Measurements from ENCODE around the gene ABHD11. TPM values are rescaled to one million over a fixed set of nuclear protein-coding genes. Genes with fewer than 3 reads are reported as not detected.
"Not testable (repeated sequence)": the region's sequence is repeated elsewhere in the genome, so short reads cannot be mapped to it uniquely, and the experiment has no call there.

ABHD11 gene
- total RNA-seq, 1 experiment from 2014 or later, result 11.8 TPM

DNA sequence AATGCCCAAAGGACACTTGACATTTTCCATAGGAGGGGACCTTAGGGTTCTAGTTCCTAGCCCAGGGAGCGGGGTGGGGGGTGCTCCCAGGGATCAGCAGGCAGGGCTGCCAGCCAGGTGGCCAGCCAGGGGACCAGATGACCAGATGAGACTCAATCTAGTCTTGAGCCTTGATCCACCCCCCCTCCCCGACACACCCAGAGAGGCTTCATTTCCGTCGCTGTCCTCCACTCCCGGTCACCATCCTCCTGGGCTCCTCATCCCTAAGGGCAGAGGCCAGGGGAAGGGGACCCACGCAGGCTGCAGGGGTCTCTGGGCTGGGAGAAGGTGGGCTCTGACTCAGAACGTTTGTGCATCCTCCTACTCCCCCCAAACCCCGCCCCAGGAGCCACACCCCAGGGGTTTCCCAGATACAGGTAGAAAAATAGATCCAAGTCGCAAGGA lies 20.1 kb downstream of the ABHD11 start:
- H3K4me1 ChIP-seq, result peaks cover 39% of the 10 kb centered on the region
- no peak overlapping the region for H3K27ac ChIP-seq
- H3K36me3 ChIP-seq, result no peaks in the 10 kb centered on the region

DNA sequence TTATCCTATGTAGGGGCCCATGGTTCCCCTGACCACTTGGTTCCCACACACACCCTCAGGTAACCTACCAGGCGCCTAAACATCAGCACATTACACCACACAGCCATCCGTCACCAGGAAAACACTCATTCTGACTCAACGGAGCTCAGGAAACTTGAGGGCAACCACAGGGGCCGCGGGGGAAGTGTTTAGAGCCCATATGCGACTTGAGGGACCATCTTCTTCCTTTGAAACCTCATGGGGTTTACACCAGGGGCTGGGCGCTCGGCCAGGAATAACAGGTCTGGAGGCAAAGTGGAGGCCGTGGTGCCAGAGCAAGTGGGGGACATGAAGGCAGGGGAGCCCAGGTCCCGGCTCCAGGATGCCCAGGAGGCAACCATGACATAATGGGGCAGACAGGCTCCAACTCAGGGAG lies 20.6 kb downstream of the ABHD11 start:
- Histone ChIP-seq H3K4me3 (no peak overlapping the region), H3K4me1 (peaks cover 39% of the 10 kb centered on the region), H3K9me3 (replicated peaks) (no peaks in the 10 kb centered on the region), H3K36me3 (no peaks in the 10 kb centered on the region), H3K27ac (no peak overlapping the region), H3K27me3 (no peaks in the 10 kb centered on the region)
- peak in 1 of 2 experiments; percentile 31 for DNase-seq

More for the DNA sequence above, 20.1 kb downstream of the ABHD11 start:
- no peaks in the 10 kb centered on the region for H3K27me3 ChIP-seq
- no peak for DNase-seq
- H3K4me3 ChIP-seq, result peak overlapping the region; percentile 88
- H3K9me3 ChIP-seq (replicated peaks), result no peaks in the 10 kb centered on the region

DNA sequence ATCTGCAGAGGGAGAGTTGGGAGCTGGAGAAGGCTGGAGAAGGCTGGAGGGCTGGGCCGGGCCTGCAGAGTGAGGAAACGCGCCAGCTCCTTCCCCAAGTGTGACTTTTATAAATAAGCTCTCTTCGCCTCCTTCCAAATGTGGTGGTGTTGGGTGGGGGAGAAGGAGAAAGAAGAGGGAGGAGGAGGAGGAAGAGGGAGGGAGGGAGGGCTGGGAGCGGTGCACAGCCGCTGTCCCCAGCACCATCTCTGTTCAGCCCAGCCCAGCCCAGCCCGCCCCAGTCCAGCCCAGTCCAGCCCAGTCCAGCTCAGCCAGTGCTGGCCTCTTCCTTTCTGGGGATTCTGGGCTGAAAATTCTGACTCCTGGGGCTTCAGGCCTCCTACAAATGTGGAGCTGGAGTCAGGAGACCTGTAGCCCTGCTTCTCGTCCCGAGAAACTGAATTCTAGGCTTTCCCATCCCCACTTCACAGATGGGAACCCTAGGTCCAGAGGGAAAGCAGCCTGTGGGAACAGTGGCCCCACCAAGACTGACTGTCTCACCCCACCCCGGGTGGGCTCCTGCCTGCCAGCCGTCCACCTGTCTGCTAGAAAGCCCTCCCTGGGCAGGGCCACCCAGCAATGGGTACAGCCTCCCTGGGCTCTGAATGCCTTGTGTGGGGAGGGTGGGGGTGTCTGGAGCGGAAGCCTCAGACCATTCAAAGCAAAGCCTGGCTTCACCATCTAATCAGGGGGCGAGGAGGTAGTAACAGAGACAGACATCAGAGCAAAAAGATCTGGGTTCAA lies 21.4 kb downstream of the ABHD11 start:
- Histone ChIP-seq H3K4me3 (no peak overlapping the region), H3K27me3 (no peaks in the 10 kb centered on the region), H3K27ac (no peak overlapping the region), H3K36me3 (no peaks in the 10 kb centered on the region), H3K9me3 (replicated peaks) (no peaks in the 10 kb centered on the region), H3K4me1 (peaks cover 39% of the 10 kb centered on the region)
- DNase-seq, result no peak

DNA sequence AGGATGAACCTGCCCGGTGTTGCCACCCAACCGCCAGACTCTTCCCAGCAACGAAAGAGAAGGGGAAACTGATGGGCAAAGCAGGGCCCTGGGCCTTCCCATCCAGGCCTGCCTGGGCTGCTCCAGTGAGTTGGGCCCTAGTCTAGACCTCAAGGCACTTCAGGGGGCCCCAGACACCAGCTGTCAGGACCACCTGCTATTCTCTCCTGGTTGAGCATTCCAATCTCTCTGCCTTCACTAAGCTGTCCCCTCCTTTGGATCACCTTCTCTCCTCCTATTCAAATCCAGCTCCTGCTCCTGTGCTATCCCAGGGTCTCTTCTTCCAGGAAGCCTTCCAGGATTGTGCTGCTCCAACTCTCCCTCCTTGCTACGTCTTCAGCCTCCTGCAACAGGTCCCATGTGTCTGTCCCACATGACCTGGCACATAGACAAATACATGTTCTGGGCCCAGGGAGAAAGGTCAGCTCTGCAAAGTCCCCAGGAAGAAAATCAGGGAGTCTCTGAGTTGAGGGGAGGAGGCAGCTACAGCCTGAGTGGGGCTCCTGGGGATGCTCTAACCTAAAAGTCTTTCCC lies 22.2 kb downstream of the ABHD11 start:
- no peak overlapping the region for H3K4me3 ChIP-seq
- DNase-seq, result peak; percentile 56 to 63
- no peaks in the 10 kb centered on the region for H3K27me3 ChIP-seq
- no peaks in the 10 kb centered on the region for H3K36me3 ChIP-seq
- peak overlapping the region; percentile 54 for H3K27ac ChIP-seq
- H3K4me1 ChIP-seq, result peaks cover 39% of the 10 kb centered on the region
- no peaks in the 10 kb centered on the region for H3K9me3 ChIP-seq (replicated peaks)

DNA sequence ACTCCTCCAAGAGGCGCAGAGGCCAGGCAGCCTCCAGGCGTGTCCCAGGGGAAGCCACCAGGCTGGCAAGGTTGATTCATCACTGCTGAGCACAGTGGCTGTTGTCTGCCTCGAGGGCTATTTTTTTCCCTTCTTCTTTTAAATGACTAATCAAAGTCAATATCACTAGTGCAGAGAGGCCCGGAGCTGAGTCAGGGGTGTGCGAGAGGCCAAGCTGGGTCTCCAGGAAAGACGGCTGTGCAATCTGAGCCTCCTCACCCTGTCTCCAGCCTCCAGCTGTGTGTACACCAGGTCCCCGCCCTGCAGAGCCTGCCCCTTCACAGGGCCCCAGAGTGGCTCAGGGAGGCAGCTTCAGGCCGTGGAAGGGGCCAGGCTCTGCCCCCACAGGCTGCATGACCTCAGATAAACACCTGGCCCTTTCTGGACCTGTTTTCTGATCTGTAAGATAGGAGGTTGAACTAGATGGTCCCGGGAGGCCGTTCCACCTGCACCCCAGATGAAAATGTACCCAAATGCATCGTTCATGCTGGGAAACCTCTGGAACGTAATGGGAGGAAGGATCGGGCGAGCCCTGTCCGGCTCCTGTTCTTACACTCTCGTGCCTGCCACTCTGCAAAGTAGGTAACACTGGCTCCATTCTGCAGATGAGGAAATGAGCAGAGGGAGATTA lies 22.8 kb downstream of the ABHD11 start:
- Histone ChIP-seq H3K4me3 (no peak overlapping the region), H3K4me1 (peaks cover 34% of the 10 kb centered on the region), H3K36me3 (no peaks in the 10 kb centered on the region), H3K27ac (peak overlapping the region; percentile 54), H3K9me3 (replicated peaks) (no peaks in the 10 kb centered on the region), H3K27me3 (no peaks in the 10 kb centered on the region)
- peak; percentile 95 to 96 for DNase-seq

DNA sequence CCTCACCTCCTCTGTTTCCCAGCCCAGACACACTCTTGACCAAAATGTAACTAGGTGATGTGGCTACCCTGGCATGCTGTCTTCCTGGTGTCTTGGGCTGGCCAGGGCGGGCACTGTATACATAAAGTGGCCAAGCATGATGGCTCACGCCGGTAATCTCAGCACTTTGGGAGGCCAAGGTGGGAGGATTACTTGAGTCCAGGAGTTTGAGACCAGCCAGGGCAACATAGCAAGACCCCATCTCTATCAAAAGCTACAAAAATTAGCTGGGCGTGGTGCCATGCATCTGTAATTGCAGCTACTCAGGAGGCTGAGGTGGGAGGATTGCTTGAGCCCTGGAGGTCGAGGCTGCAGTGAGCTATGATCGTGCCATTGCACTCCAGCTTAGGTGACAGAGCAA lies 25.3 kb downstream of the ABHD11 start:
- H3K4me1 ChIP-seq, result peaks cover 29% of the 10 kb centered on the region
- H3K4me3 ChIP-seq; H3K27ac ChIP-seq; H3K9me3 ChIP-seq (replicated peaks); H3K36me3 ChIP-seq; H3K27me3 ChIP-seq; DNase-seq: not testable (repeated sequence)

DNA sequence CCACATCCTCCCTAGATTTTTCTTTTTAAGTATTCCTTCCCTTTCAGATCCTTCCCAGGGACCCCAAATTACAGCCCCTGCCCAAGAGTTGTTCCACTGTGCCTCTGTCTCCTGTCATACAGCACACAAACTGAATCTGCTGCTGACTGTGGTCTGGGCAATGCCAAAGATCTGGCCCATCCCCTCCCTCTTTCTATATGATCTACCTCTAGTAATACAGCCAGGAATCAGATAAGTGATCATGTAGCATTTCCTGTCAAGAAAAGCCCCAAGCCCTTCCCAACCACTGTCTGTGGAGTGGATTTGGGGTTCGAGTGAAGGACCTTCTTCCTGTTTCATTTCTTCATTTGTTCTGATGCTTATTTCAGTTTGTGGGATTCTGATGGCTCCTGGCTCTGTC lies 25.8 kb downstream of the ABHD11 start:
- Histone ChIP-seq H3K27ac (no peak overlapping the region), H3K27me3 (no peaks in the 10 kb centered on the region), H3K36me3 (no peaks in the 10 kb centered on the region), H3K9me3 (replicated peaks) (no peaks in the 10 kb centered on the region), H3K4me1 (peaks cover 23% of the 10 kb centered on the region), H3K4me3 (no peak overlapping the region)
- no peak for DNase-seq

DNA sequence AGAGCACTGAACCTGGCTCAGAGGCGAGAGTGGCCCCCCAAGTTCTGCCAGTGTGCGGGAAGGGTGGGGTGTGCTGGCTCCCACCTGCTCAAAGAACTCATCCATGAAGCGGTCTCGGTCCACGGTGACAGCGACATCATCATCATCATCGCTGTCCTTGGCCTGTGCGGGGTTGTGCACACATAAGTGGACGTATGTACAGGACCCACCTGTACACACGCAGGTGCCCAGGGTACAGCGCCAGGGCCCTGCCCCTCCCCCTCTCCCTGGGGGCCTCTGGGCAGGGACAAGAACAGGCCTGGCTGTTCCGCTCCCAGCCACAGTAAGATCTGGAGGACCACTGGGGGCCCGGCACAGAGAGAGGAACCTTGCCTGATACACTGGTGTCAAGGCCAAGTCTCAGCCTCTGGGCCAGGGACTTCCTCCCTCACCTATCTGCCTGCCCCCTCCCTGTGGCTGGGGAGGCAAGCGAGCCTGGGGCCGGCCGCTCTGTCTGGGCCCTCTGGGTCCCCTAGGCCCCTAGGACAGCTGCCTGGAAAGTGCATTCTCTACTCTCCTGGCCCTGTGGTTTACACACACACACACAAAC lies 29.5 kb downstream of the ABHD11 start:
- H3K27me3 ChIP-seq, result no peaks in the 10 kb centered on the region
- no peak overlapping the region for H3K27ac ChIP-seq
- no peak overlapping the region for H3K4me3 ChIP-seq
- H3K4me1 ChIP-seq, result no peaks in the 10 kb centered on the region
- H3K9me3 ChIP-seq (replicated peaks), result no peaks in the 10 kb centered on the region
- no peak for DNase-seq
- peaks cover 8% of the 10 kb centered on the region; the same call in 1 of the 2 replicates for H3K36me3 ChIP-seq

DNA sequence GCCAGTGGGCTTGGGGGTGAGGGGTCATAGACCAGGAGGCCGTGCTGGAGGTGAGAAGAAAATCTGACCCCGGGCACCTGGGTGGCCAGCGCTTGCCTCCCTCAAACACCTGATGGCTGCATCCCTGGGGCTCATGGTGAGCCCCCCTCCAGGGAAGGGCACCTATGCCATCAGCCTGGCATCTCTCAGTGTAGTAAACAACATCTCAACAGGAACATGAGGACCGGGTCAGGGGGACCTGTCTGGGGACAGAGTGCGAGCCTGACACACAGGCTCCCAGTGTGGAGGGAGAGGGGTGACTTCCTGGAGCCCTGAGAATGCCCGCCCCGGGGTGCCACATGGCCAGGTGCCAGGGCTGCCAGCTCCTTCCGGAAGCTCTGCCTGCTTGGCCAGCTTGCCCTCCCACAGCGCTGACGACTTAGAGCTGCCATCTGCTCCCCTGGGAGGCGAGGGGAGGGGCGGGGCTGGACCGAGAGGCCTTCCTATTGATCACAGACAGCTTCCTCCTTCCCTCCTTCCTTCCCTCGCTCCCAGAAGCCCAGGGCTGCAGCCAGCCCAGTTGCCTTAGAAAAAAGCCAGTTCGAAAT lies 31.5 kb downstream of the ABHD11 start:
- no peak overlapping the region for H3K27ac ChIP-seq
- H3K36me3 ChIP-seq, result peaks cover 14% of the 10 kb centered on the region; the same call in 1 of the 2 replicates
- no peak for DNase-seq
- H3K4me1 ChIP-seq, result no peaks in the 10 kb centered on the region
- no peak overlapping the region for H3K4me3 ChIP-seq
- H3K9me3 ChIP-seq (replicated peaks), result no peaks in the 10 kb centered on the region
- H3K27me3 ChIP-seq, result no peaks in the 10 kb centered on the region

DNA sequence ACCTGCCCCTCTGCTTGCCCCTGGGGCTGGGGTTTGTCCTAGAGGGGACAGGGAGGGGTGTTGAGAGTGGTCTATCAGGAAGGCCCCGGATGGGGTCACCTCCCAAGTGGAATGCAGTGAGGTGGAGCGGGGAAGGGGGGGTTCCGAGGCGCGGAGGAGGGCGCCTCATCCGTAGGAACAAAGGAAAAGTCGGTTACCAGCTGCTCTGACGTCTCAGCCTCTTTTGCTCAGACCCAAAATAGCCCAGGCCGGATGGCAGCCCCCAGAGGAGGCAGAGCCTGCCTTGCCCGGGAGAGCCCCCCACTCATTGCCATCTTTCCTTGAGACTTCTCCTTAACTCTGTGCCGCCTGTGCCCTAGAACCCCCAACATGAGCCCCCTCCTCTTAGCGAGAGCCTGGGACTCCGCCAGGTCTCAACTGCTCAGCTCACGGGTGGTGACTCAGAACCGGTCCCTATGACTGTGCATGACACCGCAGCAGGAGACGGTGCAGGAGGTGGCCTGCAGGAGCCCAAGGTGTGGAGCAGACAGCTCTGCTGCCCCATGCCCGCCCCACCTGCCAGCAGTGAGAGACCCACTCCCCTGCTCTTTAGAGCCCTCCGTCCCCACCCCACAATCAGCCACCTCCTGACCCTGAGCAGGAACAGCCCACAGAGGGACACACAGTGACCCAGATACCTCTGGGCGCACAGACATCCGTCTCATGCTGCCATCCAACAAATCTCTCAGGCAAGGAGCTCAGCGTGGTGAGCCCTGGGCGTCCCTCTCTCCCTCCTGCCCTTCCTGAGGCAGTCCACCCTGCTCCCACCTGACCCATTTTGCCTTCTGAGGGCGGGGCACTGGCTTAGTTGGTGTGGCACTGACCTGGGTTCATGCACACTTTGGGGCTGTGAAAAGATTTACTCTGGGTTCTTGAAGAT lies 32.2 kb downstream of the ABHD11 start:
- H3K4me1 ChIP-seq, result no peaks in the 10 kb centered on the region
- DNase-seq, result no peak
- no peaks in the 10 kb centered on the region for H3K9me3 ChIP-seq (replicated peaks)
- no peak overlapping the region for H3K27ac ChIP-seq
- peaks cover 14% of the 10 kb centered on the region; the same call in 1 of the 2 replicates for H3K36me3 ChIP-seq
- no peaks in the 10 kb centered on the region for H3K27me3 ChIP-seq
- no peak overlapping the region for H3K4me3 ChIP-seq

DNA sequence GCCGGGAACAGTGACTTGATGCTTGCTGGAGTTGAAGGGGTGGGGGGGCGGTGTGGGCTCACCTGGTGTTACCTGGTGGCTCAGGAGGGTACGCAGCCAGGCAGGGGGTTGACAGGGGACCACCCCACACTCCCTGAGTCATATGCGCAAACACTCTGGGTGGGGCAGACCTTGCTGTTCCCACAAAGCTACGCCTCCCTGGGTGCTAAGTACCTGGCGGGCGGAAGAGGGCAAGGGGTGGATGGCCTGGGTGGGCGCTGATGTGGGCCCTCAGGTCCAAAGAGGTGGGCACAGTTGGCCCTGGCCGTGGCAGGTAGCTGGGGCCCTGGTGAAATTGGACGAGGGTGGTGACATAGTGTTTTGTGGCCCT lies 33.1 kb downstream of the ABHD11 start:
- H3K27ac ChIP-seq, result no peak overlapping the region

DNA sequence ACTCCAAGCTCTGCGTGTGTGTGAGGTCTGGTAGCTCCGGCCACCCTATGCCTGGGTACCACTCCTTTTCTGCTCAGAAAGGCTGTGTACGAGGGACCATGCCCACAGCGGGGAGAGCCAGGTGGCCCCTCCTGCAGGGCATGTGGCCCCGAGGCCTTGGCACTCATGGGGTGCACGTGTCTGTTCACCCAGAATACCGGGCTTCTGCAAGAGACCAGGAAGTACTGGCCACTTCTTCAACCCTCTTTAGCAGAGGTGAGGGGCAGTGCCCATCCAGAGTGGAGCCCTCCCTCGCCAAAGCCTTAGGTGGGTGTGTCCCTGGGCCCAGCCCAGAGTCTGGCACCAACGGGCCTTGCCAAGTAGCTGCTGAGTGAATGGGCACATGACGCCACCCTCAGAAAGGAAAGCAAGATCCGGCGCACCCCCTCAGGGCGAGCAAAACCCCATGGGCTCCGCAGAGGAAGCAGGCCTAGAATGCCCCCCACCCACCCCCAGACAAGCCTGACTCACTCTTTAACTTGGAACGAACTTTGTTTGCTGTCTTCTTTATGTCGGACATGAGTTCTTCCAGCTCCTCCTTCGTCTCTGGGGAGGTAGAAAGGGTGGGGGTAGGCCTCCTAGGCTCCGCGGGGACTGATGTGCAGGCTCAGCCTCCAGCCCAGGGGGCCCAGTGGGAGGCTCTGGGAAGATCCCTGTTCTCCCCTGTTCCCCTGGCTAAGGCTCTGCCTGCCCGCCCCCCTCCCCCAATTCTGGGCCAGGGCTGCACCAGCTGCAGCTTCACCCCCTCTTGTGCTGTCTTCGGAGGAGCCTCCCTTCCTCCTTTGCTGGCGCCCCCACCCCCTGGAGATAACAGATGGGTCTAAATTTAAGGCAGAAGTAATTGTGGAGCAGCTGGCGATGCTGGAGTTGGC lies 33.7 kb downstream of the ABHD11 start:
- no peak for DNase-seq
- Histone ChIP-seq H3K4me1 (no peaks in the 10 kb centered on the region), H3K9me3 (replicated peaks) (no peaks in the 10 kb centered on the region), H3K36me3 (peaks cover 14% of the 10 kb centered on the region; the same call in 1 of the 2 replicates), H3K27ac (no peak overlapping the region), H3K27me3 (no peaks in the 10 kb centered on the region), H3K4me3 (no peak overlapping the region)

More for the DNA sequence above, 33.1 kb downstream of the ABHD11 start:
- Histone ChIP-seq H3K4me1 (no peaks in the 10 kb centered on the region), H3K4me3 (no peak overlapping the region), H3K9me3 (replicated peaks) (no peaks in the 10 kb centered on the region), H3K27me3 (no peaks in the 10 kb centered on the region), H3K36me3 (peaks cover 14% of the 10 kb centered on the region; the same call in 1 of the 2 replicates)
- no peak for DNase-seq
